MM.1S (cell line): Measurements from ENCODE around the gene SLC5A3.

ENCODE experiments used
- CTCF ChIP-seq: fragments of 300-600 bp; sonication (generic); IDR thresholded peaks from 2 replicates; pipeline ENCODE4 v1.5.1; 2016; ENCODE audit warnings: antibody characterized with exemption, low read length, mixed read lengths
- EZH2 ChIP-seq: fragments of 300-600 bp; sonication (generic); optimal IDR thresholded peaks from 2 replicates; pipeline ENCODE3; 2017; ENCODE audit warnings: low read depth, mild to moderate bottlenecking, antibody characterized with exemption, low read length, mixed read lengths
- EZH2phosphoT487 ChIP-seq: fragments of 300-600 bp; sonication (generic); IDR thresholded peaks from 2 replicates; pipeline ENCODE4 v1.6.1; 2018; ENCODE audit warnings: antibody characterized with exemption, low read length

- TF ChIP-seq EZH2 (no peak), CTCF (no peak), EZH2phosphoT487 (no peak)
Observed at GRCh38 chr21:34071683-34072082, 1.7 kb upstream of the SLC5A3 start.
